ENCODE measurements around the gene PLPP1. TPM values are rescaled to one million over a fixed set of nuclear protein-coding genes. Genes with fewer than 3 reads are reported as not detected.
A peak's percentile ranks its signal among the peaks of the same experiment; 100 is the strongest.

Gene PLPP1
- total RNA-seq (70.8 TPM), polyA plus RNA-seq (ENCODE audit: insufficient read depth in 1 of 8, insufficient read length in 8 of 8, low replicate concordance in 1 of 8) (10 to 100 TPM; 51.5 to 69.3 (median 58.4) TPM)
- long read RNA-seq, donor 1, transcript PLPP1-201 (6 exons, 1,550 nt) = minor isoform, 5 of 20 reads
- long read RNA-seq, donor 1, transcript PLPP1-202 (6 exons, 1,597 nt) = major isoform, 15 of 20 reads
- long read RNA-seq, donor 1, partial matches to known transcripts = 0 of 20 reads
- long read RNA-seq, donor 1, other reads (novel, unspliced or antisense) = 0 of 20 reads
- long read RNA-seq, donor 2, partial matches to known transcripts = 0 of 3 reads
- long read RNA-seq, donor 2, other reads (novel, unspliced or antisense) = 0 of 3 reads
- long read RNA-seq, donor 3, transcript PLPP1-201 (6 exons, 1,550 nt) = minor isoform, 7 of 52 reads
- long read RNA-seq, donor 3, transcript PLPP1-202 (6 exons, 1,597 nt) = major isoform, 38 of 52 reads
- long read RNA-seq, donor 3, partial matches to known transcripts = 0 of 52 reads
- long read RNA-seq, donor 3, other reads (novel, unspliced or antisense) = 7 of 52 reads
- long read RNA-seq, donor 4, transcript PLPP1-202 (6 exons, 1,597 nt) = major isoform, 19 of 20 reads
- long read RNA-seq, donor 4, partial matches to known transcripts = 0 of 20 reads
- long read RNA-seq, donor 4, other reads (novel, unspliced or antisense) = 0 of 20 reads
- long read RNA-seq, donor 5, transcript PLPP1-202 (6 exons, 1,597 nt) = major isoform, 64 of 96 reads
- long read RNA-seq, donor 5, partial matches to known transcripts = 28 of 96 reads
- long read RNA-seq, donor 5, other reads (novel, unspliced or antisense) = 0 of 96 reads
- long read RNA-seq, donor 6, transcript PLPP1-202 (6 exons, 1,597 nt) = major isoform, 29 of 46 reads
- long read RNA-seq, donor 6, transcript PLPP1-201 (6 exons, 1,550 nt) = minor isoform, 9 of 46 reads
- long read RNA-seq, donor 6, partial matches to known transcripts = 6 of 46 reads
- long read RNA-seq, donor 6, other reads (novel, unspliced or antisense) = 0 of 46 reads
- long read RNA-seq, donor 7, transcript PLPP1-202 (6 exons, 1,597 nt) = major isoform, 32 of 49 reads
- long read RNA-seq, donor 7, transcript PLPP1-201 (6 exons, 1,550 nt) = minor isoform, 7 of 49 reads
- long read RNA-seq, donor 7, partial matches to known transcripts = 0 of 49 reads
- long read RNA-seq, donor 7, other reads (novel, unspliced or antisense) = 10 of 49 reads
- long read RNA-seq, donor 8, transcript PLPP1-202 (6 exons, 1,597 nt) = major isoform, 31 of 34 reads
- long read RNA-seq, donor 8, partial matches to known transcripts = 0 of 34 reads
- long read RNA-seq, donor 8, other reads (novel, unspliced or antisense) = 0 of 34 reads
- long read RNA-seq, donor 9, transcript PLPP1-202 (6 exons, 1,597 nt) = major isoform, 15 of 24 reads
- long read RNA-seq, donor 9, partial matches to known transcripts = 0 of 24 reads
- long read RNA-seq, donor 9, other reads (novel, unspliced or antisense) = 6 of 24 reads
- long read RNA-seq, donor 10, transcript PLPP1-202 (6 exons, 1,597 nt) = major isoform, 27 of 42 reads
- long read RNA-seq, donor 10, transcript PLPP1-201 (6 exons, 1,550 nt) = minor isoform, 8 of 42 reads
- long read RNA-seq, donor 10, partial matches to known transcripts = 0 of 42 reads
- long read RNA-seq, donor 10, other reads (novel, unspliced or antisense) = 7 of 42 reads
- long read RNA-seq, donor 11, transcript PLPP1-202 (6 exons, 1,597 nt) = major isoform, 20 of 36 reads
- long read RNA-seq, donor 11, transcript PLPP1-201 (6 exons, 1,550 nt) = minor isoform, 5 of 36 reads
- long read RNA-seq, donor 11, partial matches to known transcripts = 0 of 36 reads
- long read RNA-seq, donor 11, other reads (novel, unspliced or antisense) = 11 of 36 reads

GRCh38 chr5:55534436-55535198 is at the start of gene PLPP1:
Gene PLPP1, minus strand, starts transcription at chr5:55534964. Its CDS starts 335 bp downstream, at chr5:55534629.
- Histone ChIP-seq H3K27ac (ENCODE audit: low read length) (peak within 1 kb of the TSS; percentile 98), H3K4me1 (ENCODE audit: control insufficient read depth, insufficient read depth, low read length) (peaks cover 11% of the 10 kb centered on the region), H3K27me3 (ENCODE audit: control insufficient read depth, insufficient read depth, low read length) (no peaks in the 10 kb centered on the region), H3K36me3 (ENCODE audit: control insufficient read depth, insufficient read depth, low read length) (peaks cover 3% of the 10 kb centered on the region), H3K4me3 (ENCODE audit: low read length) (peak within 1 kb of the TSS; percentile 91), H3K9me3 (replicated peaks; ENCODE audit: control insufficient read depth, low read depth, low read length) (no peaks in the 10 kb centered on the region)
- under 1% methylated on average over 79 of the region's 91 CpGs for WGBS (ENCODE audit: insufficient coverage)
- DNase-seq = peak; percentile 97

GRCh38 chr5:55583578-55583977 is 48.8 kb upstream of the PLPP1 start:
- no CpG with 5 or more reads among the region's 9 CpGs for WGBS (ENCODE audit: insufficient coverage)
- no peak for DNase-seq
- Histone ChIP-seq H3K27me3 (ENCODE audit: control insufficient read depth, insufficient read depth, low read length) (no peaks in the 10 kb centered on the region), H3K4me1 (ENCODE audit: control insufficient read depth, insufficient read depth, low read length) (peaks cover 6% of the 10 kb centered on the region), H3K36me3 (ENCODE audit: control insufficient read depth, insufficient read depth, low read length) (no peaks in the 10 kb centered on the region), H3K9me3 (replicated peaks; ENCODE audit: control insufficient read depth, low read depth, low read length) (no peaks in the 10 kb centered on the region), H3K27ac (ENCODE audit: low read length) (no peak overlapping the region), H3K4me3 (ENCODE audit: low read length) (no peak overlapping the region)

GRCh38 chr5:55582256-55582655 is 47.5 kb upstream of the PLPP1 start:
- H3K4me3 ChIP-seq (ENCODE audit: low read length) = no peak overlapping the region
- H3K9me3 ChIP-seq (replicated peaks; ENCODE audit: control insufficient read depth, low read depth, low read length) = no peaks in the 10 kb centered on the region
- WGBS (ENCODE audit: insufficient coverage) = no CpG with 5 or more reads among the region's 2 CpGs
- peak; percentile 43 for DNase-seq
- H3K36me3 ChIP-seq (ENCODE audit: control insufficient read depth, insufficient read depth, low read length) = no peaks in the 10 kb centered on the region
- H3K27ac ChIP-seq (ENCODE audit: low read length) = peak overlapping the region; percentile 38
- peaks cover 11% of the 10 kb centered on the region for H3K4me1 ChIP-seq (ENCODE audit: control insufficient read depth, insufficient read depth, low read length)
- H3K27me3 ChIP-seq (ENCODE audit: control insufficient read depth, insufficient read depth, low read length) = no peaks in the 10 kb centered on the region

GRCh38 chr5:55580042-55580441 is 45.3 kb upstream of the PLPP1 start:
- no peaks in the 10 kb centered on the region for H3K9me3 ChIP-seq (replicated peaks; ENCODE audit: control insufficient read depth, low read depth, low read length)
- peaks cover 12% of the 10 kb centered on the region for H3K4me1 ChIP-seq (ENCODE audit: control insufficient read depth, insufficient read depth, low read length)
- no peak for DNase-seq
- no peaks in the 10 kb centered on the region for H3K36me3 ChIP-seq (ENCODE audit: control insufficient read depth, insufficient read depth, low read length)
- no peaks in the 10 kb centered on the region for H3K27me3 ChIP-seq (ENCODE audit: control insufficient read depth, insufficient read depth, low read length)
- 80% methylated on average over 1 of the region's 6 CpGs for WGBS (ENCODE audit: insufficient coverage)
- H3K27ac ChIP-seq (ENCODE audit: low read length) = no peak overlapping the region
- no peak overlapping the region for H3K4me3 ChIP-seq (ENCODE audit: low read length)

GRCh38 chr5:55578771-55579170 is 44.0 kb upstream of the PLPP1 start:
- no peaks in the 10 kb centered on the region for H3K9me3 ChIP-seq (replicated peaks; ENCODE audit: control insufficient read depth, low read depth, low read length)
- no peak overlapping the region for H3K4me3 ChIP-seq (ENCODE audit: low read length)
- H3K4me1 ChIP-seq (ENCODE audit: control insufficient read depth, insufficient read depth, low read length) = peaks cover 12% of the 10 kb centered on the region
- DNase-seq = no peak
- no peaks in the 10 kb centered on the region for H3K36me3 ChIP-seq (ENCODE audit: control insufficient read depth, insufficient read depth, low read length)
- no peaks in the 10 kb centered on the region for H3K27me3 ChIP-seq (ENCODE audit: control insufficient read depth, insufficient read depth, low read length)
- H3K27ac ChIP-seq (ENCODE audit: low read length) = no peak overlapping the region

GRCh38 chr5:55577353-55578060 is 42.7 kb upstream of the PLPP1 start:
- Histone ChIP-seq H3K36me3 (ENCODE audit: control insufficient read depth, insufficient read depth, low read length) (no peaks in the 10 kb centered on the region), H3K27me3 (ENCODE audit: control insufficient read depth, insufficient read depth, low read length) (no peaks in the 10 kb centered on the region), H3K4me1 (ENCODE audit: control insufficient read depth, insufficient read depth, low read length) (peaks cover 12% of the 10 kb centered on the region), H3K4me3 (ENCODE audit: low read length) (no peak overlapping the region), H3K27ac (ENCODE audit: low read length) (peak overlapping the region; percentile 47), H3K9me3 (replicated peaks; ENCODE audit: control insufficient read depth, low read depth, low read length) (no peaks in the 10 kb centered on the region)
- WGBS (ENCODE audit: insufficient coverage) = 25% methylated on average over 1 of the region's 6 CpGs
- peak; percentile 90 for DNase-seq

GRCh38 chr5:55576661-55577060 is 41.9 kb upstream of the PLPP1 start:
- Histone ChIP-seq H3K4me1 (ENCODE audit: control insufficient read depth, insufficient read depth, low read length) (peaks cover 10% of the 10 kb centered on the region), H3K36me3 (ENCODE audit: control insufficient read depth, insufficient read depth, low read length) (no peaks in the 10 kb centered on the region), H3K9me3 (replicated peaks; ENCODE audit: control insufficient read depth, low read depth, low read length) (no peaks in the 10 kb centered on the region), H3K27me3 (ENCODE audit: control insufficient read depth, insufficient read depth, low read length) (no peaks in the 10 kb centered on the region), H3K27ac (ENCODE audit: low read length) (peak overlapping the region; percentile 47), H3K4me3 (ENCODE audit: low read length) (no peak overlapping the region)
- WGBS (ENCODE audit: insufficient coverage) = no CpG with 5 or more reads among the region's 2 CpGs
- DNase-seq = peak; percentile 71

GRCh38 chr5:55575815-55576583 is 41.2 kb upstream of the PLPP1 start:
- Histone ChIP-seq H3K27me3 (ENCODE audit: control insufficient read depth, insufficient read depth, low read length) (no peaks in the 10 kb centered on the region), H3K4me3 (ENCODE audit: low read length) (no peak overlapping the region), H3K36me3 (ENCODE audit: control insufficient read depth, insufficient read depth, low read length) (no peaks in the 10 kb centered on the region), H3K27ac (ENCODE audit: low read length) (no peak overlapping the region), H3K4me1 (ENCODE audit: control insufficient read depth, insufficient read depth, low read length) (peaks cover 9% of the 10 kb centered on the region), H3K9me3 (replicated peaks; ENCODE audit: control insufficient read depth, low read depth, low read length) (no peaks in the 10 kb centered on the region)
- 79% methylated on average over 2 of the region's 8 CpGs for WGBS (ENCODE audit: insufficient coverage)
- no peak for DNase-seq
